HG03135 (cell line): ENCODE data around the gene GLCCI1.
"Not testable (repeated sequence)": the region's sequence is repeated elsewhere in the genome, so short reads cannot be mapped to it uniquely, and the experiment has no call there.

Experiments used
- ATAC-seq: cut with Tn5 transposase; IDR thresholded peaks from one replicate; pipeline ENCODE4 v1.9.1; 2021; ENCODE audit warnings: mild to moderate bottlenecking, moderate library complexity; ENCODE audit not compliant: unreplicated experiment

The GLCCI1 gene

GRCh38 chr7:8086239-8086638 lies 117.6 kb downstream of the GLCCI1 start:
- ATAC-seq, result no peak

GRCh38 chr7:8089036-8089780 lies 120.6 kb downstream of the GLCCI1 start:
- ATAC-seq, result no peak

GRCh38 chr7:8092140-8092539 lies 123.5 kb downstream of the GLCCI1 start:
- no peak for ATAC-seq

GRCh38 chr7:8094164-8095140 lies 125.9 kb downstream of the GLCCI1 start:
- ATAC-seq, result no peak

- not testable (repeated sequence) for ATAC-seq
Measured at GRCh38 chr7:8101292-8101691, 132.7 kb downstream of the GLCCI1 start.

GRCh38 chr7:8103282-8103681 lies 134.7 kb downstream of the GLCCI1 start:
- ATAC-seq, result no peak

- no peak for ATAC-seq
Measured at GRCh38 chr7:8105449-8106095, 137.0 kb downstream of the GLCCI1 start.

- ATAC-seq, result no peak
Measured at GRCh38 chr7:8109196-8110022, 140.8 kb downstream of the GLCCI1 start.

GRCh38 chr7:8111282-8111960 lies 142.8 kb downstream of the GLCCI1 start:
- ATAC-seq, result no peak

GRCh38 chr7:8112685-8113084 lies 144.1 kb downstream of the GLCCI1 start:
- no peak for ATAC-seq

- no peak for ATAC-seq
Measured at GRCh38 chr7:8113184-8113583, 144.6 kb downstream of the GLCCI1 start.

GRCh38 chr7:8114175-8114574 lies 145.6 kb downstream of the GLCCI1 start:
- ATAC-seq, result no peak

- peak; percentile 94 for ATAC-seq
Measured at GRCh38 chr7:8115547-8116402, 147.2 kb downstream of the GLCCI1 start.

- no peak for ATAC-seq
Measured at GRCh38 chr7:8117195-8117594, 148.6 kb downstream of the GLCCI1 start.

GRCh38 chr7:8119262-8119661 lies 150.7 kb downstream of the GLCCI1 start:
- no peak for ATAC-seq

GRCh38 chr7:8120390-8121058 lies 151.9 kb downstream of the GLCCI1 start:
- no peak for ATAC-seq

GRCh38 chr7:8121243-8121642 lies 152.6 kb downstream of the GLCCI1 start:
- no peak for ATAC-seq

- ATAC-seq, result peak; percentile 86
Measured at GRCh38 chr7:8125680-8126444, 157.3 kb downstream of the GLCCI1 start.
